Prostate gland (tissue), 2 donors: ENCODE data around the gene CPNE2. TPM values are rescaled to one million over a fixed set of nuclear protein-coding genes. Genes with fewer than 3 reads are reported as not detected.

Experiments
- DNase-seq: peaks from one replicate; pipeline ENCODE4 v3.0.0-alpha.2; 2019; ENCODE audit warnings: low spot score
- H3K27ac ChIP-seq, 2 donors: fragments of 200-600 bp; sonication (generic); 2 replicates each; pipeline ENCODE4 v1.5.1; 2017 to 2019
- H3K27me3 ChIP-seq: fragments of 200-600 bp; sonication (generic); replicated peaks from 2 replicates; pipeline ENCODE4 v1.5.1; 2019; ENCODE audit not compliant: insufficient read depth
- H3K36me3 ChIP-seq, 2 donors: fragments of 200-600 bp; sonication (generic); 1 replicate in 1 of 2; 2 replicates in 1 of 2; pipeline versions ENCODE4 v1.5.1 to v1.8.1; 2017 to 2019
- H3K4me1 ChIP-seq: fragments of 200-600 bp; sonication (generic); replicated peaks from 2 replicates; pipeline ENCODE4 v1.5.1; 2019
- H3K4me3 ChIP-seq, 2 donors: fragments of 200-600 bp; sonication (generic); 2 replicates each; pipeline ENCODE4 v1.5.1; 2017 to 2019
- H3K9me3 ChIP-seq: fragments of 200-600 bp; sonication (generic); 2 replicates; pipeline ENCODE4 v1.5.1; 2017
- POLR2A ChIP-seq: fragments of 450-650 bp; IDR thresholded peaks from one replicate; pipeline ENCODE4 v1.6.1; 2016; ENCODE audit warnings: antibody characterized with exemption, mild to moderate bottlenecking
- POLR2AphosphoS5 ChIP-seq: sonication (generic); formaldehyde crosslinking; IDR thresholded peaks from one replicate; pipeline ENCODE4 v1.6.1; 2017; ENCODE audit warnings: antibody characterized with exemption
- WGBS: methylation state at CpG from one replicate; pipeline ENCODE4 v1.1.5; 2018; 5-methylcytosine and 5-hydroxymethylcytosine counted together
- intact Hi-C: fragments of 100-400 bp; cut with DNase I; formaldehyde crosslinking; loops from one replicate; pipeline ENCODE4 v1.14.2; 2022
- total RNA-seq, 2 donors: library from RNA; depleted of rRNA; stranded (reverse); fragments of >200 nt; gene quantifications; one replicate each; pipeline ENCODE4 v1.1.0, GENCODE V29; 2016
- TF ChIP-seq, protein P1 (sequence below), 4 experiments: fragments of 200-600 bp in 2 of 4; fragments of 450-650 bp in 2 of 4; sonication (generic) in 2 of 4; IDR thresholded peaks; 1 replicate in 3 of 4; 2 replicates in 1 of 4; pipeline ENCODE4 v1.5.1; 2016 to 2019; ENCODE audit warnings: antibody characterized with exemption in 4 of 4, mild to moderate bottlenecking in 2 of 4, moderate library complexity in 2 of 4

Gene CPNE2
- total RNA-seq, 2 donors from 2014 or later: 22.3 to 23.3 TPM

DNA sequence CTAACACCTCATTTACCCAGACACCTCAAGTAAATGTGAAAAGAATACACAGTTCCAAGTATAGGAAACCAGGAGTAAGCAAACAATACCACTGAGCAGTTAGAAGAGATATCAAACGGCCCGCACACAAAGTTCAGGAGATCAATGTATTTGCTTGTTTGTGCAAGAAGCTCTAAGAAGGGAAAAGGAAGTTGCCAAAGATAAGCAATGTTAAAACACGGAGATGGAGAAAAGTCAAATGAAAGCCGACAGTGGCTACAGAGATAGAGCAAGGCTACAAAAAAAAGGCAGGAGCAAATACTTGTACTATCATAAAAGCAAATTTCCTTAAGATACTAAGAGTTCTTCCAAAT, 63.9 kb downstream of the CPNE2 start:
- no peaks in the 10 kb centered on the region for H3K9me3 ChIP-seq
- intact Hi-C loops: no loop called here
- 51% methylated on average over 4 of the region's 4 CpGs for WGBS
- DNase-seq: no peak
- H3K36me3 ChIP-seq: peaks cover 0 to 10% of the 10 kb centered on the region in 2 donors
- H3K4me1 ChIP-seq: no peaks in the 10 kb centered on the region
- H3K4me3 ChIP-seq: no peak overlapping the region
- no peak for TF ChIP-seq POLR2AphosphoS5
- TF ChIP-seq POLR2A: no peak
- TF ChIP-seq, protein P1, sequence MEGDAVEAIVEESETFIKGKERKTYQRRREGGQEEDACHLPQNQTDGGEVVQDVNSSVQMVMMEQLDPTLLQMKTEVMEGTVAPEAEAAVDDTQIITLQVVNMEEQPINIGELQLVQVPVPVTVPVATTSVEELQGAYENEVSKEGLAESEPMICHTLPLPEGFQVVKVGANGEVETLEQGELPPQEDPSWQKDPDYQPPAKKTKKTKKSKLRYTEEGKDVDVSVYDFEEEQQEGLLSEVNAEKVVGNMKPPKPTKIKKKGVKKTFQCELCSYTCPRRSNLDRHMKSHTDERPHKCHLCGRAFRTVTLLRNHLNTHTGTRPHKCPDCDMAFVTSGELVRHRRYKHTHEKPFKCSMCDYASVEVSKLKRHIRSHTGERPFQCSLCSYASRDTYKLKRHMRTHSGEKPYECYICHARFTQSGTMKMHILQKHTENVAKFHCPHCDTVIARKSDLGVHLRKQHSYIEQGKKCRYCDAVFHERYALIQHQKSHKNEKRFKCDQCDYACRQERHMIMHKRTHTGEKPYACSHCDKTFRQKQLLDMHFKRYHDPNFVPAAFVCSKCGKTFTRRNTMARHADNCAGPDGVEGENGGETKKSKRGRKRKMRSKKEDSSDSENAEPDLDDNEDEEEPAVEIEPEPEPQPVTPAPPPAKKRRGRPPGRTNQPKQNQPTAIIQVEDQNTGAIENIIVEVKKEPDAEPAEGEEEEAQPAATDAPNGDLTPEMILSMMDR (IDR thresholded peaks at IDR 0.05): no peak
- H3K27me3 ChIP-seq: no peaks in the 10 kb centered on the region
- no peak overlapping the region for H3K27ac ChIP-seq

DNA sequence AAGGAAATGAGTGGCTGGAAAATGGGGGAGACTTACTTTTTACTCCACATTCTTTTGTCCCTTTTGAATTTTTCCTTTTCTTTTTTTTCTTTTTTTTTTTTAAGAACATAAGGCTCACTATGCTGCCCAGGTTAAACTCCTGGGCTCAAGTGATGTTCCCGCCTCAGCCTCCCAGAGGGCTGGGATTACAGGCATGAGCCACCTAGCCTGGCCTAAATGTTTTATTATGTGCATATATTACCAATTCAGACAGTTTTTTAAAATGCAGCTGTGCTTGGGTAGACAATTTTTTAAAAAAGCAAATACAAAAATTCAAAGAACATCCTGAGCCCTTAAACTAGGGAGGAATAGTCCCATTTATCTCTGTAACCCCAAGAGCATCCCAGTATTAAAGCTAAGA, 65.2 kb downstream of the CPNE2 start:
- 96% methylated on average over 1 of the region's 1 CpG for WGBS
- Histone ChIP-seq H3K27me3 (no peaks in the 10 kb centered on the region), H3K27ac (no peak overlapping the region), H3K36me3 (peaks cover 0 to 10% of the 10 kb centered on the region in 2 donors), H3K4me3 (no peak overlapping the region), H3K4me1 (no peaks in the 10 kb centered on the region), H3K9me3 (no peaks in the 10 kb centered on the region)
- DNase-seq: no peak
- TF ChIP-seq POLR2AphosphoS5 (no peak), POLR2A (no peak)
- TF ChIP-seq, protein P1 (IDR thresholded peaks at IDR 0.05): no peak
- intact Hi-C loops: no loop called here

DNA sequence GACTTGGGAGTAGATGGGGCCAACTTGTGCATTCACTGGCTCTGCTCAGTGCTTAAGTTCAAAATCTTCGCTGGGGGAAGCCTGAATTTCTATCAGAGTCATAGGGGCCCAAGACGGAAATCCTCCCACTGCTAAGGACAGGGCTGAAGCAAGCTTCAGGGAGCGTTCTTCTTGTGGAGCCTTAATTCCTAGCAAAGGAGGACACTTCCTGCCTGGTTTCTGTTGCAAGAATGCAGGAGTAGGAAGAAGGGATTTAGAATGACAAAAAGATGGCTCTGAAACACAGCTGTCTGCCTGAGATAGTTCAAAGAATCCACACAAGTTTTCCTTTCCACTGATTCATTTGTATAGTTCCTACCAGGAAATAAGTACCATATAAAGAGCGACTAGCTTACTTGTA, 67.1 kb downstream of the CPNE2 start:
- DNase-seq: no peak
- Histone ChIP-seq H3K27me3 (no peaks in the 10 kb centered on the region), H3K27ac (no peak overlapping the region), H3K4me1 (no peaks in the 10 kb centered on the region), H3K36me3 (peaks cover 0 to 2% of the 10 kb centered on the region in 2 donors), H3K4me3 (no peak overlapping the region), H3K9me3 (no peaks in the 10 kb centered on the region)
- WGBS: 86% methylated on average over 4 of the region's 4 CpGs
- intact Hi-C loops: no loop called here
- TF ChIP-seq POLR2A: no peak
- no peak for TF ChIP-seq POLR2AphosphoS5
- TF ChIP-seq, protein P1 (IDR thresholded peaks at IDR 0.05): no peak

DNA sequence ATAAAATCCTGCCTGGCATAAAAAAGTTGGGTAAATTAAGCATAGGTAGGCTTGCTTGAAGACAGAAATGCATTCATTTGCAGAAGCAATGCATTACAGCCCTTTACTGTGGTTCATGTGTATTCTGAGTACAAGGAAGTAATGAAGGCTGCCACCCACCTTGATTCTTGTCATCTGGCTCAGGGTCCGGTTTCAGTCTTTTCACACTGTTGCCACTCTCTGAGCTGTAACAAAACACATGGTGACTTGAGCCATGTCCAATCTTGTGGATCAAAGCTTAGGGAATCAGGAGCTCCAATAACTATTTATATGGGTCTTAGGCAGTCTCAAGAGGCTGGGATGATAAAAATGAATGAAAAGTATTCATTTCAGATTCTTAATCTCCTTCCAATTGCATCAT, 71.5 kb downstream of the CPNE2 start:
- intact Hi-C loops: no loop called here
- 26% methylated on average over 1 of the region's 1 CpG for WGBS
- Histone ChIP-seq H3K36me3 (no peaks in the 10 kb centered on the region), H3K9me3 (no peaks in the 10 kb centered on the region), H3K27me3 (no peaks in the 10 kb centered on the region), H3K4me1 (peaks cover 7% of the 10 kb centered on the region), H3K27ac (no peak overlapping the region), H3K4me3 (no peak overlapping the region)
- TF ChIP-seq, protein P1 (IDR thresholded peaks at IDR 0.05): no peak
- no peak for TF ChIP-seq POLR2A
- TF ChIP-seq POLR2AphosphoS5: no peak
- no peak for DNase-seq

DNA sequence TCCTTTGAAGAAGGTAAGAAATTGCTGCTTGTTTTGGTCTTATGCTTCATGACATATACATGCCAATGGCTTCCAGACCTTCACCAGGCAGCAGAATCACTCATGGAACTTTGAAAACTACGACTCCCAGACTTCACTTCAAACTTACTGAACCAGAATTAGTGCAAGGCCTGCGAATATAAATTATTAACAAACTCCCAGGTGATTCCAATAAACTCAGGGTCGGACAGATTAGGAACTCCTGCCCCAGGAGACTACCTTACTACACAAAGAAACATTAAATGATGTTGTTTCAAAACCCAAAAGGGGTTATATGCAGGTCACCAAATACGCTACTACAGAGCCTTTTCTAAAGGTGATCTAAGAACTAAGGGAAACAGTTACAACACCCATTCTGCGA, 73.1 kb downstream of the CPNE2 start:
- no peaks in the 10 kb centered on the region for H3K9me3 ChIP-seq
- DNase-seq: no peak
- 57% methylated on average over 5 of the region's 5 CpGs for WGBS
- peaks cover 0 to 4% of the 10 kb centered on the region in 2 donors for H3K36me3 ChIP-seq
- no peak overlapping the region for H3K27ac ChIP-seq
- H3K4me1 ChIP-seq: peaks cover 7% of the 10 kb centered on the region
- intact Hi-C loops: no loop called here
- TF ChIP-seq POLR2A (no peak), POLR2AphosphoS5 (no peak)
- TF ChIP-seq, protein P1 (IDR thresholded peaks at IDR 0.05): no peak
- no peak overlapping the region for H3K4me3 ChIP-seq
- no peaks in the 10 kb centered on the region for H3K27me3 ChIP-seq
